GM13976 (cell line): ENCODE measurements around the gene RANBP9.

Experiments used
- DNase-seq: peaks from one replicate; pipeline ENCODE4 v3.0.0; 2012; ENCODE audit warnings: low spot score
- in situ Hi-C: fragments of 300-500 bp; cut with MboI; formaldehyde crosslinking; loops from one replicate; pipeline ENCODE4 v1.12.0; 2022; ENCODE audit warnings: low sequenced_read_pairs, mixed read lengths, inconsistent platforms; ENCODE audit not compliant: unreplicated experiment
- TF ChIP-seq, protein P1 (sequence below): IDR thresholded peaks from 2 replicates; pipeline ENCODE4 v1.5.1; 2012; ENCODE audit warnings: borderline replicate concordance, mild to moderate bottlenecking; ENCODE audit not compliant: insufficient read depth; ENCODE audit errors: extremely low read depth, missing control alignments, control extremely low read depth

RANBP9 gene

GRCh38 chr6:13633343-13633742 is 78.3 kb downstream of the RANBP9 start:
- in situ Hi-C loops, result no loop called here
- TF ChIP-seq, protein P1, sequence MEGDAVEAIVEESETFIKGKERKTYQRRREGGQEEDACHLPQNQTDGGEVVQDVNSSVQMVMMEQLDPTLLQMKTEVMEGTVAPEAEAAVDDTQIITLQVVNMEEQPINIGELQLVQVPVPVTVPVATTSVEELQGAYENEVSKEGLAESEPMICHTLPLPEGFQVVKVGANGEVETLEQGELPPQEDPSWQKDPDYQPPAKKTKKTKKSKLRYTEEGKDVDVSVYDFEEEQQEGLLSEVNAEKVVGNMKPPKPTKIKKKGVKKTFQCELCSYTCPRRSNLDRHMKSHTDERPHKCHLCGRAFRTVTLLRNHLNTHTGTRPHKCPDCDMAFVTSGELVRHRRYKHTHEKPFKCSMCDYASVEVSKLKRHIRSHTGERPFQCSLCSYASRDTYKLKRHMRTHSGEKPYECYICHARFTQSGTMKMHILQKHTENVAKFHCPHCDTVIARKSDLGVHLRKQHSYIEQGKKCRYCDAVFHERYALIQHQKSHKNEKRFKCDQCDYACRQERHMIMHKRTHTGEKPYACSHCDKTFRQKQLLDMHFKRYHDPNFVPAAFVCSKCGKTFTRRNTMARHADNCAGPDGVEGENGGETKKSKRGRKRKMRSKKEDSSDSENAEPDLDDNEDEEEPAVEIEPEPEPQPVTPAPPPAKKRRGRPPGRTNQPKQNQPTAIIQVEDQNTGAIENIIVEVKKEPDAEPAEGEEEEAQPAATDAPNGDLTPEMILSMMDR, result no peak
- no peak for DNase-seq

DNA sequence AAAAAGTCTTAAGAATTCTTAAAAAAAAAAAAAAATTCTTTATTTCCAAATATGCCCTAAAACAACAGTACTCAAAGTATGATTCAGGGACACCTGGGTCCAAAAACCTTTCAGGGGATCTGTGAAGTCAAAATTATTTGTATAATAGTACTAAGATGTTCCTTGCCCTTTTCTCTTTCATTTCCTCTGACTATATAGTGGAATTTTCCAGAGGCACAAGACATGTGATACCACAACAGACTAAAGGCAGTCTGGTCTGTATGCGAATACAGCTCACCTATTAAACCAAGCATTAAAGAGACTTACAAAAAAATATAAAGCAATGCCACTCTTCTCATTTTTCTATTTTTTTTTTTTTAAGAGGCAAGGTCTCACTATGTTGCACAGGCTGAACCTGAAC is 81.1 kb downstream of the RANBP9 start:
- TF ChIP-seq, protein P1, result no peak
- DNase-seq, result no peak
- in situ Hi-C loops, result no loop called here

DNA sequence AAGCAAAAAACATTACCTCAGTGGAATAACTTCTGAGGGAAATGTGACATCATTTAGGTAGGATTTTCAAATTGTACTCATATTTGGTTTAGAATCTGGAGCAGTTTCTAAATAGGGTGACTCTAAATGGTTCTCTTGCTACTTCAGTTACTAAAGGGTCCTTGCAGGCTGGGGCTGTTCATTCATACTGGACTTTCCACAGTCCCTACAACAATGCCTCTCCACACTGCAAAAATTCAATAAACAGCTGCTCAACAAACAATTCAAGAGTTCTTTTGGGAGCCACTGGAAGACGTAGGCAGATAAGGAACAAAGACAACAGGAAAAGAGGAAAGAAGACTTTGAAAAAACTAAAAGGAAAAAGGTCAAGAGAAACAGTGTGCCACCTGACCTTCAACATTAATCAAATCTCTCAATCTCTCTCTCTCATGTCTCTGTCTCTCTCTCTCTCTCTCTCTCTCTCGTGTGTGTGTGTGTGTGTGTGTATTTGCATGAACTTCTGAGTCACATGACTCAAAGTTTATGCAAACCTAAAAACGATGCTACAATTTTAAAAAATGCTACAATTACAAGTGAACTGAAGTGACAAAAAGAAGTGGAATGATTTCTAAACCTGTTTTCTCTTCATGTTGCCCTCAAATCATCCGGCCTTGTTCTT is 82.0 kb downstream of the RANBP9 start:
- TF ChIP-seq, protein P1, result no peak
- in situ Hi-C loops, result no loop called here
- no peak for DNase-seq

GRCh38 chr6:13624871-13625288 is 86.8 kb downstream of the RANBP9 start:
- DNase-seq, result peak; percentile 42
- TF ChIP-seq, protein P1, result peak; percentile 28
- in situ Hi-C loops, result no loop called here

DNA sequence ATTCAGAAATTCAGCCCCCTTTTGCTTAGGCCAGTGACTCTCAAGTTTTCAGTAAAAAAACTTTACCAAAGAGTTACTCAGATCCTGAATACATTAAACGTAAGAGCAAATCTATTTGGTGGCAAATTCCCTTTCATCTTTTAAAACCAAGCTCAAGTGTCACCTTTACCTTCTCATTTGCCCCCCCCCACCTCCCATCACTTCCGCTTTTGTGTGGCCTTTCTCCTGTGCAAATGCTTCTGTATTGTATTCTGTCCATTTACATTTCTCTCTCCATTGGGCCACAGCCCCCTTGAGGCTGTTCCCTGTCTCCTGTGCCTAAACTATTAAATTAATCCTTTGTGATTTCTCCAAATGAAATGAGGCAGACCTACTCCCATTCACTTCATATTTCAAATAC is 94.6 kb downstream of the RANBP9 start:
- in situ Hi-C loops, result no loop called here
- TF ChIP-seq, protein P1, result no peak
- DNase-seq, result no peak

- DNase-seq, result no peak
- TF ChIP-seq, protein P1, result no peak
- in situ Hi-C loops, result no loop called here
Observed at GRCh38 chr6:13615792-13616120, 95.9 kb downstream of the RANBP9 start.
